ENCODE results near the gene BAZ1B.
"Not testable (repeated sequence)": the region's sequence is repeated elsewhere in the genome, so short reads cannot be mapped to it uniquely, and the experiment has no call there.

GRCh38 chr7:73467046-73467445 is 55.0 kb downstream of the BAZ1B start:
- TF ChIP-seq CTCF (IDR thresholded peaks at IDR 0.05 in 2 of 3, conservative IDR thresholded peaks at IDR 0.05 in 1 of 3; ENCODE audit: insufficient read depth in 2 of 3, low read depth in 1 of 3, low read length in 3 of 3); TAF7 (tag; IDR thresholded peaks at IDR 0.05); RBFOX2 (IDR thresholded peaks at IDR 0.05; ENCODE audit: low read depth, low read length); TAF1 (IDR thresholded peaks at IDR 0.05; ENCODE audit: control insufficient read depth, extremely low read depth, insufficient read depth, low read length, severe bottlenecking); ESRRA (IDR thresholded peaks at IDR 0.05; ENCODE audit: borderline replicate concordance, low read depth); SAFB2 (IDR thresholded peaks at IDR 0.05; ENCODE audit: borderline replicate concordance, low read depth, low read length, severe bottlenecking); BRD4 (IDR thresholded peaks at IDR 0.05); YBX1 (IDR thresholded peaks at IDR 0.05); SMAD2 (IDR thresholded peaks at IDR 0.05; ENCODE audit: low read depth, low read length); TRIM28 (IDR thresholded peaks at IDR 0.05); HEY1 (CRISPR knock-in tag; IDR thresholded peaks at IDR 0.05; ENCODE audit: borderline replicate concordance); ZNF785 (CRISPR knock-in tag; IDR thresholded peaks at IDR 0.05): not testable (repeated sequence)
- TF ChIP-seq, protein P1, sequence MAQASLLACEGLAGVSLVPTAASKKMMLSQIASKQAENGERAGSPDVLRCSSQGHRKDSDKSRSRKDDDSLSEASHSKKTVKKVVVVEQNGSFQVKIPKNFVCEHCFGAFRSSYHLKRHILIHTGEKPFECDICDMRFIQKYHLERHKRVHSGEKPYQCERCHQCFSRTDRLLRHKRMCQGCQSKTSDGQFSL (CRISPR knock-in tag; IDR thresholded peaks at IDR 0.05) = not testable (repeated sequence)
- TF ChIP-seq, protein P1 (tag; IDR thresholded peaks at IDR 0.05) = not testable (repeated sequence)
- TF ChIP-seq, protein P2, sequence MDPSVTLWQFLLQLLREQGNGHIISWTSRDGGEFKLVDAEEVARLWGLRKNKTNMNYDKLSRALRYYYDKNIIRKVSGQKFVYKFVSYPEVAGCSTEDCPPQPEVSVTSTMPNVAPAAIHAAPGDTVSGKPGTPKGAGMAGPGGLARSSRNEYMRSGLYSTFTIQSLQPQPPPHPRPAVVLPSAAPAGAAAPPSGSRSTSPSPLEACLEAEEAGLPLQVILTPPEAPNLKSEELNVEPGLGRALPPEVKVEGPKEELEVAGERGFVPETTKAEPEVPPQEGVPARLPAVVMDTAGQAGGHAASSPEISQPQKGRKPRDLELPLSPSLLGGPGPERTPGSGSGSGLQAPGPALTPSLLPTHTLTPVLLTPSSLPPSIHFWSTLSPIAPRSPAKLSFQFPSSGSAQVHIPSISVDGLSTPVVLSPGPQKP (CRISPR knock-in tag; IDR thresholded peaks at IDR 0.05) = not testable (repeated sequence)
